ENCODE measurements around the gene GPC4. TPM values are rescaled to one million over a fixed set of nuclear protein-coding genes. Genes with fewer than 3 reads are reported as not detected.

The GPC4 gene
- total RNA-seq, 1 donor from 2014 or later: 64.6 TPM

- no peaks in the 10 kb centered on the region for H3K36me3 Mint-ChIP-seq (ENCODE audit: low read depth)
- no peak for DNase-seq (ENCODE audit: low spot score)
- TF ChIP-seq CTCF (IDR thresholded peaks at IDR 0.05): no peak
- H3K4me1 Mint-ChIP-seq (ENCODE audit: low read depth): peaks cover 75% of the 10 kb centered on the region
- H3K27me3 Mint-ChIP-seq (ENCODE audit: low read depth): no peaks in the 10 kb centered on the region
- no peak overlapping the region for H3K4me3 Mint-ChIP-seq (ENCODE audit: unreplicated experiment)
- H3K9me3 Mint-ChIP-seq (ENCODE audit: low read depth): peaks cover 5% of the 10 kb centered on the region
- no peak overlapping the region for H3K27ac Mint-ChIP-seq (ENCODE audit: unreplicated experiment)
Observed at GRCh38 chrX:133366735-133367134, 48.6 kb downstream of the GPC4 start.

- peaks cover 5% of the 10 kb centered on the region for H3K9me3 Mint-ChIP-seq (ENCODE audit: low read depth)
- H3K27me3 Mint-ChIP-seq (ENCODE audit: low read depth): no peaks in the 10 kb centered on the region
- no peak for TF ChIP-seq CTCF (IDR thresholded peaks at IDR 0.05)
- H3K36me3 Mint-ChIP-seq (ENCODE audit: low read depth): no peaks in the 10 kb centered on the region
- H3K27ac Mint-ChIP-seq (ENCODE audit: unreplicated experiment): peak overlapping the region; percentile 84
- no peak for DNase-seq (ENCODE audit: low spot score)
- no peak overlapping the region for H3K4me3 Mint-ChIP-seq (ENCODE audit: unreplicated experiment)
- peaks cover 79% of the 10 kb centered on the region for H3K4me1 Mint-ChIP-seq (ENCODE audit: low read depth)
Observed at GRCh38 chrX:133365871-133366611, 49.2 kb downstream of the GPC4 start.

- DNase-seq (ENCODE audit: low spot score): no peak
- Mint-ChIP-seq H3K4me1 (ENCODE audit: low read depth) (peaks cover 75% of the 10 kb centered on the region), H3K27ac (ENCODE audit: unreplicated experiment) (peak overlapping the region; percentile 84), H3K4me3 (ENCODE audit: unreplicated experiment) (peak overlapping the region; percentile 16), H3K9me3 (ENCODE audit: low read depth) (peaks cover 5% of the 10 kb centered on the region), H3K27me3 (ENCODE audit: low read depth) (no peaks in the 10 kb centered on the region), H3K36me3 (ENCODE audit: low read depth) (no peaks in the 10 kb centered on the region)
- no peak for TF ChIP-seq CTCF (IDR thresholded peaks at IDR 0.05)
Observed at GRCh38 chrX:133364865-133365264, 50.4 kb downstream of the GPC4 start.

- Mint-ChIP-seq H3K4me3 (ENCODE audit: unreplicated experiment) (no peak overlapping the region), H3K27me3 (ENCODE audit: low read depth) (no peaks in the 10 kb centered on the region), H3K4me1 (ENCODE audit: low read depth) (peaks cover 73% of the 10 kb centered on the region), H3K36me3 (ENCODE audit: low read depth) (no peaks in the 10 kb centered on the region), H3K9me3 (ENCODE audit: low read depth) (peaks cover 5% of the 10 kb centered on the region), H3K27ac (ENCODE audit: unreplicated experiment) (peak overlapping the region; percentile 84)
- no peak for TF ChIP-seq CTCF (IDR thresholded peaks at IDR 0.05)
- DNase-seq (ENCODE audit: low spot score): no peak
Observed at GRCh38 chrX:133364196-133364595, 51.1 kb downstream of the GPC4 start.

- H3K4me3 Mint-ChIP-seq (ENCODE audit: unreplicated experiment): no peak overlapping the region
- H3K4me1 Mint-ChIP-seq (ENCODE audit: low read depth): peaks cover 81% of the 10 kb centered on the region
- H3K36me3 Mint-ChIP-seq (ENCODE audit: low read depth): no peaks in the 10 kb centered on the region
- TF ChIP-seq CTCF (IDR thresholded peaks at IDR 0.05): no peak
- H3K9me3 Mint-ChIP-seq (ENCODE audit: low read depth): peaks cover 5% of the 10 kb centered on the region
- H3K27me3 Mint-ChIP-seq (ENCODE audit: low read depth): no peaks in the 10 kb centered on the region
- no peak for DNase-seq (ENCODE audit: low spot score)
- H3K27ac Mint-ChIP-seq (ENCODE audit: unreplicated experiment): peak overlapping the region; percentile 38
Observed at GRCh38 chrX:133362538-133362937, 52.8 kb downstream of the GPC4 start.

Measured in chondrocyte (in vitro differentiated cells).